ENCODE measurements around the gene PHACTR2. TPM values are rescaled to one million over a fixed set of nuclear protein-coding genes. Genes with fewer than 3 reads are reported as not detected.

PHACTR2 gene
- total RNA-seq, 1 experiment from 2014 or later: 27.6 TPM

- DNase-seq (ENCODE audit: low read depth, low spot score) (no peak), ATAC-seq (no peak)
- BruUV-seq (replicated peaks): no TSS peak
- H3K27ac ChIP-seq (ENCODE audit: low read depth, low read length): no peak overlapping the region
- H3K36me3 ChIP-seq (ENCODE audit: control insufficient read depth in 1 of 2, insufficient read depth in 2 of 2, low read length in 2 of 2): no peaks in the 10 kb centered on the region
- H3K79me2 ChIP-seq (ENCODE audit: insufficient read depth, low read length): no peaks in the 10 kb centered on the region
- H3K9me2 ChIP-seq (ENCODE audit: insufficient read depth): no peaks in the 10 kb centered on the region
- ChIA-PET POLR2A (no interaction called here), RAD21 (ENCODE audit: low non-redundant PET in 1 of 2, low total read pairs in 2 of 2, uncharacterized antibody in 2 of 2, unreplicated experiment in 2 of 2) (no interaction called here), CTCF (no interaction called here)
- no peaks in the 10 kb centered on the region for H4K20me1 ChIP-seq (ENCODE audit: insufficient read depth)
- H3K4me2 ChIP-seq (ENCODE audit: low read length): no peak overlapping the region
- no peaks in the 10 kb centered on the region for H3K9me3 ChIP-seq (ENCODE audit: control insufficient read depth in 1 of 2, insufficient read depth in 1 of 2, low read depth in 1 of 2, low read length in 2 of 2)
- no peaks in the 10 kb centered on the region for H3K27me3 ChIP-seq (ENCODE audit: insufficient read depth, low read length)
- TF ChIP-seq JUND (IDR thresholded peaks at IDR 0.05): no peak
- TF ChIP-seq RAD21 (IDR thresholded peaks at IDR 0.05; ENCODE audit: low read depth): no peak
- no peak for TF ChIP-seq ATF3 (IDR thresholded peaks at IDR 0.05)
- TF ChIP-seq SIN3A (IDR thresholded peaks at IDR 0.05; ENCODE audit: low read depth): no peak
- no peak for TF ChIP-seq SRF (IDR thresholded peaks at IDR 0.05; ENCODE audit: low read depth)
- TF ChIP-seq ZNF274 (IDR thresholded peaks at IDR 0.05; ENCODE audit: low read depth, low read length): no peak
- TF ChIP-seq CEBPB (IDR thresholded peaks at IDR 0.05; ENCODE audit: low read depth): no peak
- no peak for TF ChIP-seq YY1 (IDR thresholded peaks at IDR 0.05; ENCODE audit: extremely low read depth, insufficient replicate concordance, low read depth, low read length)
- H3K9ac ChIP-seq (ENCODE audit: low read length): no peak overlapping the region
- no peak overlapping the region for H3K4me3 ChIP-seq (replicated peaks in 1 of 2; ENCODE audit: low read depth in 1 of 2, low read length in 2 of 2)
- no peak overlapping the region for H2AFZ ChIP-seq (ENCODE audit: low read depth, low read length, poor library complexity, severe bottlenecking)
- intact Hi-C loops (cut with micrococcal nuclease): no loop called here
- no peaks in the 10 kb centered on the region for H3K4me1 ChIP-seq (ENCODE audit: control insufficient read depth in 1 of 2, insufficient read depth in 2 of 2, low read length in 2 of 2)
These were observed 44.9 kb upstream of the PHACTR2 start for GRCh38 chr6:143632894-143633293.

- no peaks in the 10 kb centered on the region for H3K9me2 ChIP-seq (ENCODE audit: insufficient read depth)
- H3K36me3 ChIP-seq (ENCODE audit: control insufficient read depth in 1 of 2, insufficient read depth in 2 of 2, low read length in 2 of 2): no peaks in the 10 kb centered on the region
- CTCF ChIA-PET: no interaction called here
- no peaks in the 10 kb centered on the region for H3K9me3 ChIP-seq (ENCODE audit: control insufficient read depth in 1 of 2, insufficient read depth in 1 of 2, low read depth in 1 of 2, low read length in 2 of 2)
- BruUV-seq (replicated peaks): no TSS peak
- no peak overlapping the region for H3K4me2 ChIP-seq (ENCODE audit: low read length)
- no peaks in the 10 kb centered on the region for H3K27me3 ChIP-seq (ENCODE audit: insufficient read depth, low read length)
- no peak for TF ChIP-seq ZNF274 (IDR thresholded peaks at IDR 0.05; ENCODE audit: low read depth, low read length)
- TF ChIP-seq POLR2A (IDR thresholded peaks at IDR 0.05; ENCODE audit: borderline replicate concordance, extremely low read depth, insufficient read depth, insufficient read length): no peak
- no peak for TF ChIP-seq REST (IDR thresholded peaks at IDR 0.05; ENCODE audit: low read depth)
- ATAC-seq: no peak
- H2AFZ ChIP-seq (ENCODE audit: low read depth, low read length, poor library complexity, severe bottlenecking): no peak overlapping the region
- no peak overlapping the region for H3K27ac ChIP-seq (ENCODE audit: low read depth, low read length)
- no peaks in the 10 kb centered on the region for H3K79me2 ChIP-seq (ENCODE audit: insufficient read depth, low read length)
- no peak overlapping the region for H3K9ac ChIP-seq (ENCODE audit: low read length)
- no peaks in the 10 kb centered on the region for H3K4me1 ChIP-seq (ENCODE audit: control insufficient read depth in 1 of 2, insufficient read depth in 2 of 2, low read length in 2 of 2)
- intact Hi-C loops (cut with micrococcal nuclease): no loop called here
- POLR2A ChIA-PET: no interaction called here
- RAD21 ChIA-PET (ENCODE audit: low non-redundant PET in 1 of 2, low total read pairs in 2 of 2, uncharacterized antibody in 2 of 2, unreplicated experiment in 2 of 2): no interaction called here
- no peaks in the 10 kb centered on the region for H4K20me1 ChIP-seq (ENCODE audit: insufficient read depth)
- no peak overlapping the region for H3K4me3 ChIP-seq (replicated peaks in 1 of 2; ENCODE audit: low read depth in 1 of 2, low read length in 2 of 2)
- no peak for DNase-seq (ENCODE audit: low read depth, low spot score)
These were observed 43.3 kb upstream of the PHACTR2 start for GRCh38 chr6:143634486-143634885.
